GM13976 (cell line): Measurements from ENCODE around the gene ACBD4.

ENCODE experiments used
- DNase-seq: peaks from one replicate; pipeline ENCODE4 v3.0.0; 2012; ENCODE audit warnings: low spot score
- CTCF ChIP-seq: IDR thresholded peaks from 2 replicates; pipeline ENCODE4 v1.5.1; 2012; ENCODE audit warnings: borderline replicate concordance, mild to moderate bottlenecking; ENCODE audit not compliant: insufficient read depth; ENCODE audit errors: extremely low read depth, missing control alignments, control extremely low read depth
- in situ Hi-C: fragments of 300-500 bp; cut with MboI; formaldehyde crosslinking; loops from one replicate; pipeline ENCODE4 v1.12.0; 2022; ENCODE audit warnings: low sequenced_read_pairs, mixed read lengths, inconsistent platforms; ENCODE audit not compliant: unreplicated experiment

Gene ACBD4

GRCh38 chr17:45135192-45135977 lies at the start of gene ACBD4:
TSS of gene ACBD4 (plus strand) at chr17:45135687. CDS start at chr17:45136145, 458 bp downstream.
- in situ Hi-C loops, result loop anchor here (10.0 kb wide), 1 partner anchor 59 kb away; no protein-coding TSS in a partner anchor
- peak; percentile 100 for TF ChIP-seq CTCF
- DNase-seq, result peak; percentile 97

GRCh38 chr17:45086391-45086790 lies 49.1 kb upstream of the ACBD4 start:
- in situ Hi-C loops, result no loop called here
- DNase-seq, result no peak
- TF ChIP-seq CTCF, result no peak

DNA sequence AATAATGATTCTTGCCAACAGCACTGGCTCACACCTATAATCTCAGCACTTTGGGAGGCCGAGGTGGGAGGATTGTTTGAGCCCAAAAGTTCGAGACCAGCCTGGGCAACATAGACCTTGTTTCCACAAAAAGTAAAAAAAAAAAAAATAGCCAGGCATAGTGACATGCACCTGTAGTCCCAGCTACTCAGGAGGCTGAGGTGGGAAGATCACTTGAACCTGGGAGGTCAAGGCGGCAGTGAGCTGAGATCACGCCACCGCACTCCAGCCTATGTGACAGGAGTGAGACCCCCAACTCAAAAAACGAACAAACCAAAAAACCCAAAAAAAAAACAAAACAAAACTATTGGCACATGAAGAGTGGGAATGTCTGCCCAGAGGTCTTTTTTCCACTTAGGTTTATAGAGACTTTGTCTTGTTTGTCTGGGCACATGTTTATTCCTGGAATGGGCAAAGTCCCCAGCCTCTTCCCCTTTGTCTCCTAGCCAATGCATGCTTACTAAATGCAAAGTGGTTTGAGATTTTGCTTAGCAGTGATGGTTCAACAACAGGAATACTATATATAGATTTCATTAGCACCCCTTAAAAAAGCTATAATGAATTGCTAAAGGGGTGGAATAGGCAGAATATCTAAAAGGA lies 48.5 kb upstream of the ACBD4 start:
- in situ Hi-C loops, result no loop called here
- no peak for DNase-seq
- TF ChIP-seq CTCF, result no peak

- no peak for TF ChIP-seq CTCF
- no peak for DNase-seq
- in situ Hi-C loops, result no loop called here
These were observed 47.9 kb upstream of the ACBD4 start for GRCh38 chr17:45087504-45087975.

DNA sequence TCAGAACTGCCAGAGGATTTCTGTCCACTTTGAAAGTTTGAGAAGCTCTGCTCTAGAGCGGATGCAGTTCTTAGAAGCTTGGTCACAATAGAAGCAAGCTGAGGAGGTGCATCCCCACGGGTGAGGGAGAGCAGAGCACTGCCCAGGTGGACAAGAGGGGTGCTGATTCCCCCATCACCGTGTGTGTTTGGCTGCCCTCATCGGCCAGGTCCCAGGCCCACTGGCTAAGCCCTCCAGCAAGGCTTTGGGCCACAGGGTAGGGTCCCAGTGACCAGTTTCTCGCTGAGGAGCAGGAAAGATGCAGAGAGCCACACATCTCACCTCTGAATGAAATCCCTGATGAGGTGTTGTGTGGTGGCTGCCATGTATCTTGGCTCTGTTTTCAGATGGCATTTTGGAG lies 47.5 kb upstream of the ACBD4 start:
- no peak for TF ChIP-seq CTCF
- in situ Hi-C loops, result no loop called here

GRCh38 chr17:45088741-45089140 lies 46.7 kb upstream of the ACBD4 start:
- no peak for DNase-seq
- TF ChIP-seq CTCF, result no peak
- in situ Hi-C loops, result no loop called here

More for the DNA sequence above, 47.5 kb upstream of the ACBD4 start:
- no peak for DNase-seq
